B cell (primary cell): ENCODE results near the gene TMEM238. TPM values are rescaled to one million over a fixed set of nuclear protein-coding genes. Genes with fewer than 3 reads are reported as not detected.

ENCODE experiments used
- ATAC-seq: fragments of 200-7000 bp; cut with Tn5 transposase; one replicate; pipeline ENCODE4 v1.10.0; 2021; ENCODE audit warnings: low read depth, mild to moderate bottlenecking, moderate number of reproducible peaks, moderate library complexity
- CTCF ChIA-PET: fragments of 350-600 bp; sonication (Branson Sonifier 250); formaldehyde crosslinking; loops from one replicate; lab custom pipeline; 2021; ENCODE audit warnings: antibody characterized with exemption, inconsistent platforms; lab: Charles Lee
- POLR2A ChIA-PET: fragments of 350-600 bp; sonication (Branson Sonifier 250); formaldehyde crosslinking; loops from one replicate; lab custom pipeline; 2021; ENCODE audit warnings: antibody characterized with exemption; lab: Charles Lee
- DNase-seq: peaks from one replicate; pipeline ENCODE4 v3.0.0; 2013
- H2AFZ ChIP-seq: 2 replicates; pipeline ENCODE4 v1.6.1; 2012; ENCODE audit warnings: mild to moderate bottlenecking, low read depth, low read length; ENCODE audit not compliant: insufficient read depth, poor library complexity, severe bottlenecking
- H3K27ac ChIP-seq, 2 donors: 1 replicate in 1 of 2; 2 replicates in 1 of 2; pipeline ENCODE4 v1.5.1; 2012 to 2013; ENCODE audit warnings: low read length in 2 of 2, mild to moderate bottlenecking in 2 of 2, moderate library complexity in 1 of 2
- H3K27me3 ChIP-seq, 4 experiments: fragments of 200-600 bp in 1 of 4; sonication (generic) in 1 of 4; replicated peaks in 1 of 4; 1 replicate in 2 of 4; 2 replicates in 2 of 4; pipeline versions ENCODE4 v1.6.1 to v1.7.0; 2013 to 2016; ENCODE audit warnings: low read length in 3 of 4, mild to moderate bottlenecking in 2 of 4, mixed read lengths in 1 of 4, moderate library complexity in 1 of 4; ENCODE audit not compliant: insufficient read depth in 4 of 4, control insufficient read depth in 3 of 4; ENCODE audit errors: control extremely low read depth in 1 of 4
- H3K36me3 ChIP-seq, 2 experiments: replicated peaks in 1 of 2; 1 replicate in 1 of 2; 2 replicates in 1 of 2; pipeline versions ENCODE4 v1.6.1 to v1.7.1; 2013; ENCODE audit warnings: low read length in 1 of 2; ENCODE audit not compliant: insufficient read depth in 2 of 2, control insufficient read depth in 1 of 2; ENCODE audit errors: control extremely low read depth in 1 of 2, extremely low read depth in 1 of 2
- H3K4me1 ChIP-seq, 2 donors: fragments of 200-600 bp in 1 of 2; sonication (generic) in 1 of 2; 1 replicate in 1 of 2; 2 replicates in 1 of 2; pipeline versions ENCODE4 v1.5.1 to v1.6.1; 2013 to 2017; ENCODE audit warnings: low read length in 2 of 2; ENCODE audit not compliant: control insufficient read depth in 2 of 2, insufficient read depth in 2 of 2
- H3K4me2 ChIP-seq: replicated peaks from 2 replicates; pipeline ENCODE3; 2012; ENCODE audit warnings: mild to moderate bottlenecking, low read depth, low read length; ENCODE audit not compliant: poor library complexity, severe bottlenecking
- H3K4me3 ChIP-seq, 5 experiments: fragments of 200-600 bp in 1 of 5; sonication (generic) in 1 of 5; 1 replicate in 3 of 5; 2 replicates in 2 of 5; pipeline versions ENCODE4 v1.5.1 to v1.7.0; 2011 to 2016; ENCODE audit warnings: low read length in 4 of 5, mild to moderate bottlenecking in 4 of 5, low read depth in 2 of 5, control low read depth in 1 of 5, moderate library complexity in 1 of 5; ENCODE audit not compliant: insufficient read depth in 1 of 5; ENCODE audit errors: control extremely low read depth in 1 of 5, extremely low read depth in 1 of 5
- H3K79me2 ChIP-seq: fragments of 200-600 bp; sonication (generic); one replicate; pipeline ENCODE4 v1.6.0; 2016; ENCODE audit warnings: low read length; ENCODE audit not compliant: control insufficient read depth, insufficient read depth
- H3K9ac ChIP-seq: fragments of 200-600 bp; sonication (generic); 2 replicates; pipeline ENCODE4 v1.6.1; 2017; ENCODE audit warnings: mild to moderate bottlenecking, low read length, moderate library complexity
- H3K9me3 ChIP-seq, 3 donors: one replicate each; pipeline versions ENCODE4 v1.6.1 to v1.7.1; 2013; ENCODE audit warnings: low read length in 2 of 3; ENCODE audit not compliant: control insufficient read depth in 2 of 3, insufficient read depth in 1 of 3; ENCODE audit errors: control extremely low read depth in 1 of 3
- H4K20me1 ChIP-seq: 2 replicates; pipeline ENCODE4 v1.6.0; 2012; ENCODE audit warnings: mild to moderate bottlenecking, low read length; ENCODE audit not compliant: insufficient read depth, control insufficient read depth, poor library complexity, severe bottlenecking
- H3K27ac Mint-ChIP-seq: one replicate; pipeline ENCODE4 v1.8.0; 2021; ENCODE audit warnings: mixed read lengths
- H3K27me3 Mint-ChIP-seq: one replicate; pipeline ENCODE4 v1.8.0; 2021; ENCODE audit warnings: mixed read lengths
- H3K4me1 Mint-ChIP-seq: one replicate; pipeline ENCODE4 v1.8.0; 2021; ENCODE audit warnings: mixed read lengths
- H3K4me3 Mint-ChIP-seq: one replicate; pipeline ENCODE4 v1.8.0; 2021; ENCODE audit warnings: mixed read lengths
- H3K9me3 Mint-ChIP-seq: one replicate; pipeline ENCODE4 v1.8.0; 2022; ENCODE audit warnings: mixed read lengths; ENCODE audit not compliant: insufficient read depth
- EZH2 ChIP-seq: IDR thresholded peaks from 2 replicates; pipeline ENCODE4 v1.6.1; 2012; ENCODE audit warnings: borderline replicate concordance, low read depth, mild to moderate bottlenecking, moderate library complexity, low read length; ENCODE audit not compliant: insufficient read depth, poor library complexity, severe bottlenecking
- WGBS: methylation state at CpG from one replicate; pipeline ENCODE4 v1.1.5; 2013; ENCODE audit warnings: missing lambda C conversion rate; ENCODE audit not compliant: insufficient coverage; 5-methylcytosine and 5-hydroxymethylcytosine counted together
- intact Hi-C: fragments of 100-400 bp; cut with micrococcal nuclease; formaldehyde crosslinking; loops from one replicate; pipeline ENCODE4 v1.10.0; 2022
- polyA plus RNA-seq: library from polyadenylated mRNA; depleted of rRNA; stranded (reverse); fragments of >200 nt; gene quantifications from 2 replicates; pipeline ENCODE4 v1.2.3, GENCODE V29; 2012
- total RNA-seq, 2 donors: library from RNA; stranded (reverse); fragments of 120-200 nt in 1 of 2; gene quantifications; 1 replicate in 1 of 2; 2 replicates in 1 of 2; pipeline versions ENCODE4 v1.2.3 to v1.2.4, GENCODE V29; 2013 to 2022
- TF ChIP-seq, protein P1 (sequence below): fragments of 200-600 bp; IDR thresholded peaks from one replicate; pipeline ENCODE4 v1.8.0; 2022; ENCODE audit warnings: antibody characterized with exemption, mild to moderate bottlenecking

TMEM238 gene
- total and polyA plus RNA-seq, 2 donors (not counting 1 experiment from before 2014, with no cell fraction given), result 0.76 to 4.7 TPM

DNA sequence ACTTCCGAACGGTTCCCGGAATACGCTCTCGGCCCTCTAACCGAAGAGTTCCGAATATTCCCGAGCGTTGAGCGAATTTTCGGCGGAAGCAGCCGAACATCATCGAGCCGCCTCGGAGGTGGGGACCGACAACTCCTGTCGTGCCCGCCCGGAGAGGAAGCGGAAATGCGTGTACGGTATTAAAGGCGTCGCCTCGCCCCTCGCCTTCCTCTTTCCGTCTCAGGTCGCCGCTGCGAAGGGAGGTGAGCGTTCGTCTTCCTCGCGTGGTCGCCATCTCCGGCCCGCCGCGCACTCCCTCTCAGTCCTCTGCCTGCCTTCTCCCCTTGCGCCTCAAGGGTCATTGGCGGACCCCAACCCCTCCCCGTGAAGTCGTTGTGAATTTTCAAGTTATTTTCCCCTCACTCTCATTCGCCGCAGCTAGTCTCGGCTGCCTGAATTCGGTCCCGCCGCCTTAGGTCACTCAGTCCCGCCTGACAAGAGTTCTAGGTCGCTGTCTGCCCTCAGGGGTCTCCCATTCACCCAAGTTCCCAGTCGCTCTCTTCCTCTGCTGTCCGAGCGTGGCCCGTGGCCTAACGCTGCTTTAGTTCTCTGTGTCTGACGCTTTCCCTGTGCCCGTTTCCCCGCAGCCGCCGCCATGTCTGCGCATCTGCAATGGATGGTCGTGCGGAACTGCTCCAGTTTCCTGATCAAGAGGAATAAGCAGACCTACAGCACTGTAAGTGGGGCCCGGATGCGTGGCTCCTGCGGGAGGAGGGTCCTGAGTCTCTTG lies 1.8 kb upstream of the TMEM238 start, which contains the start of gene RPL28:
Gene RPL28, plus strand, starts transcription at position 209 of the 769 bp plus-strand sequence. Its CDS starts 426 bp downstream, at position 635.
- no peaks in the 10 kb centered on the region for H3K27me3 Mint-ChIP-seq
- H3K4me2 ChIP-seq, result peak within 1 kb of the TSS; percentile 74
- peak within 1 kb of the TSS; percentile 96 for H3K9ac ChIP-seq
- DNase-seq, result peak; percentile 99
- ChIA-PET POLR2A (interaction anchor here (1.1 to 1.3 kb wide), 2 partner anchors 21 to 132 kb away, joined by 3 to 7 read pairs; partner anchors contain the start of gene UBE2S), CTCF (no interaction called here)
- H3K9me3 Mint-ChIP-seq, result no peaks in the 10 kb centered on the region
- peak within 1 kb of the TSS; percentile 85 to 99 (median 97) for H3K4me3 ChIP-seq
- peaks cover 40 to 57% of the 10 kb centered on the region in 2 donors for H3K4me1 ChIP-seq
- ATAC-seq, result peak; percentile 81
- no peaks in the 10 kb centered on the region for H3K9me3 ChIP-seq
- H3K27ac Mint-ChIP-seq, result peak within 1 kb of the TSS; percentile 100
- peaks cover 3 to 41% of the 10 kb centered on the region in 2 experiments for H3K36me3 ChIP-seq
- intact Hi-C loops, result loop anchor here (1.0 kb wide), 5 partner anchors 22 to 269 kb away; partner anchors contain the start of genes KMT5C, PPP1R12C and PPP6R1
- TF ChIP-seq, protein P1, sequence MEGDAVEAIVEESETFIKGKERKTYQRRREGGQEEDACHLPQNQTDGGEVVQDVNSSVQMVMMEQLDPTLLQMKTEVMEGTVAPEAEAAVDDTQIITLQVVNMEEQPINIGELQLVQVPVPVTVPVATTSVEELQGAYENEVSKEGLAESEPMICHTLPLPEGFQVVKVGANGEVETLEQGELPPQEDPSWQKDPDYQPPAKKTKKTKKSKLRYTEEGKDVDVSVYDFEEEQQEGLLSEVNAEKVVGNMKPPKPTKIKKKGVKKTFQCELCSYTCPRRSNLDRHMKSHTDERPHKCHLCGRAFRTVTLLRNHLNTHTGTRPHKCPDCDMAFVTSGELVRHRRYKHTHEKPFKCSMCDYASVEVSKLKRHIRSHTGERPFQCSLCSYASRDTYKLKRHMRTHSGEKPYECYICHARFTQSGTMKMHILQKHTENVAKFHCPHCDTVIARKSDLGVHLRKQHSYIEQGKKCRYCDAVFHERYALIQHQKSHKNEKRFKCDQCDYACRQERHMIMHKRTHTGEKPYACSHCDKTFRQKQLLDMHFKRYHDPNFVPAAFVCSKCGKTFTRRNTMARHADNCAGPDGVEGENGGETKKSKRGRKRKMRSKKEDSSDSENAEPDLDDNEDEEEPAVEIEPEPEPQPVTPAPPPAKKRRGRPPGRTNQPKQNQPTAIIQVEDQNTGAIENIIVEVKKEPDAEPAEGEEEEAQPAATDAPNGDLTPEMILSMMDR, result no peak
- TF ChIP-seq EZH2, result no peak
- H2AFZ ChIP-seq, result peak within 1 kb of the TSS; percentile 88
- no peaks in the 10 kb centered on the region for H3K27me3 ChIP-seq
- H3K4me3 Mint-ChIP-seq, result peak within 1 kb of the TSS; percentile 100
- under 1% methylated on average over 68 of the region's 68 CpGs for WGBS
- H3K79me2 ChIP-seq, result peaks cover 46% of the 10 kb centered on the region
- peaks cover 56% of the 10 kb centered on the region for H4K20me1 ChIP-seq
- peaks cover 68% of the 10 kb centered on the region for H3K4me1 Mint-ChIP-seq
- peak within 1 kb of the TSS; percentile 96 for H3K27ac ChIP-seq
